Psoas muscle (tissue), 8 donors: Measurements from ENCODE around the gene GSE1. TPM values are rescaled to one million over a fixed set of nuclear protein-coding genes. Genes with fewer than 3 reads are reported as not detected.

Experiments used
- ATAC-seq, 4 donors: fragments of 200-7000 bp; cut with Tn5 transposase; one replicate each; pipeline ENCODE4 v1.9.1; 2020; ENCODE audit warnings: moderate library complexity in 3 of 4, mild to moderate bottlenecking in 2 of 4
- DNase-seq, 2 donors: peaks; one replicate each; pipeline ENCODE4 v3.0.0-alpha.2; 2020
- H3K27ac ChIP-seq: fragments of 200-600 bp; one replicate; pipeline ENCODE4 v1.8.0; 2022
- H3K27me3 ChIP-seq, 3 donors: fragments of 200-600 bp in 1 of 3; one replicate each; pipeline versions ENCODE4 v1.6.1 to v1.8.0; 2013 to 2022; ENCODE audit warnings: low read length in 2 of 3, mild to moderate bottlenecking in 2 of 3, moderate library complexity in 1 of 3; ENCODE audit not compliant: insufficient read depth in 3 of 3
- H3K36me3 ChIP-seq, 2 donors: fragments of 200-600 bp in 1 of 2; one replicate each; pipeline versions ENCODE4 v1.6.1 to v1.8.0; 2013 to 2022; ENCODE audit warnings: low read depth in 1 of 2, mild to moderate bottlenecking in 1 of 2, moderate library complexity in 1 of 2; ENCODE audit not compliant: insufficient read depth in 1 of 2
- H3K4me1 ChIP-seq: fragments of 200-600 bp; one replicate; pipeline ENCODE4 v1.8.0; 2022
- H3K4me3 ChIP-seq: fragments of 200-600 bp; one replicate; pipeline ENCODE4 v1.8.0; 2022; ENCODE audit warnings: mild to moderate bottlenecking
- H3K9me3 ChIP-seq: fragments of 200-600 bp; one replicate; pipeline ENCODE4 v1.8.0; 2022
- CTCF ChIP-seq: fragments of 200-600 bp; IDR thresholded peaks from one replicate; pipeline ENCODE4 v1.8.0; 2022; ENCODE audit warnings: antibody characterized with exemption
- WGBS, 3 donors: extraction: QIAGEN DNeasy Blood & Tissue Kit; methylation state at CpG; one replicate each; pipeline versions ENCODE4 v1.1.6 to v1.1.7; 2013; 5-methylcytosine and 5-hydroxymethylcytosine counted together
- intact Hi-C, 2 donors: fragments of 100-400 bp; cut with DNase I; formaldehyde crosslinking; loops; one replicate each; pipeline versions ENCODE4 v1.11.0 to v1.14.2; 2022
- polyA plus RNA-seq, 3 donors: library from polyadenylated mRNA; stranded (reverse); fragments of 200-250 nt; gene quantifications; one replicate each; pipeline ENCODE4 v1.2.3, GENCODE V29; 2013
- total RNA-seq, 4 donors: library from RNA; stranded (reverse); fragmentation: NEBNext Ultra II Directional in 2 of 4; extraction: Animal tissue kit (Norgen Biotek cat#: 25700) in 2 of 4; gene quantifications; one replicate each; pipeline versions ENCODE4 v1.2.1 to v1.2.4, GENCODE V29; 2021 to 2023
- donor health status: healthy with polysubstance abuse.
- donor health status: DM: no; HTN: no; CAD: no; lungs with moderate emphysema.
- donor health status: Bipolar disorder and iron deficiency.
- donor health status: healthy.
- donor health status: DM: yes; HTN: yes; CAD: no.
- donor health status: DM: no; HTN: no; CAD: no.
- donor health status: DM: no; HTN: no; CAD: no.
- donor health status: DM: yes; HTN: yes; CAD: no.

GSE1 gene
- total and polyA plus RNA-seq, 7 donors, result 10.8 to 90.5 (median 47.0) TPM

GRCh38 chr16:85637808-85638647 lies 24.9 kb downstream of the GSE1 start:
- TF ChIP-seq CTCF, result no peak
- Histone ChIP-seq H3K27ac (peak overlapping the region; percentile 77), H3K36me3 (peaks cover 0 to 7% of the 10 kb centered on the region in 2 donors), H3K4me3 (no peak overlapping the region), H3K9me3 (no peaks in the 10 kb centered on the region), H3K4me1 (peaks cover 56% of the 10 kb centered on the region), H3K27me3 (no peaks in the 10 kb centered on the region)
- DNase-seq (no peak), ATAC-seq (no peak)
- intact Hi-C loops, result no loop called here
- WGBS, 3 donors, result 80 to 88% (median 87%) methylated on average over 37 of the region's 37 CpGs

GRCh38 chr16:85638695-85639409 lies 25.7 kb downstream of the GSE1 start:
- no peaks in the 10 kb centered on the region for H3K9me3 ChIP-seq
- H3K27ac ChIP-seq, result peak overlapping the region; percentile 77
- no peak for TF ChIP-seq CTCF
- intact Hi-C loops, result no loop called here
- peaks cover 56% of the 10 kb centered on the region for H3K4me1 ChIP-seq
- 79 to 85% (median 82%) methylated on average over 19 to 26 of the region's 26 CpGs for WGBS, 3 donors
- ATAC-seq, result peak in 3 of 4 donors; percentile 0 to 5 (median 2)
- peaks cover 0 to 5% of the 10 kb centered on the region in 2 donors for H3K36me3 ChIP-seq
- H3K27me3 ChIP-seq, result no peaks in the 10 kb centered on the region
- H3K4me3 ChIP-seq, result peak overlapping the region; percentile 11
- no peak for DNase-seq

- no peak for TF ChIP-seq CTCF
- Histone ChIP-seq H3K36me3 (no peaks in the 10 kb centered on the region), H3K4me1 (peaks cover 56% of the 10 kb centered on the region), H3K4me3 (peak overlapping the region; percentile 45), H3K9me3 (no peaks in the 10 kb centered on the region), H3K27me3 (no peaks in the 10 kb centered on the region), H3K27ac (peak overlapping the region; percentile 77)
- peak; percentile 82 to 86 (median 84) for ATAC-seq
- WGBS, 3 donors, result 33 to 52% (median 46%) methylated on average over 30 to 35 of the region's 35 CpGs
- intact Hi-C loops, result no loop called here
- DNase-seq, result peak; percentile 82 to 93
Measured at GRCh38 chr16:85639529-85640253, 26.6 kb downstream of the GSE1 start.

GRCh38 chr16:85640254-85640558 lies 27.1 kb downstream of the GSE1 start:
- no peak for TF ChIP-seq CTCF
- WGBS, 3 donors, result 62 to 96% (median 68%) methylated on average over 10 to 13 of the region's 13 CpGs
- H3K9me3 ChIP-seq, result no peaks in the 10 kb centered on the region
- peak overlapping the region; percentile 45 for H3K4me3 ChIP-seq
- peaks cover 0 to under 1% of the 10 kb centered on the region in 2 donors for H3K36me3 ChIP-seq
- H3K4me1 ChIP-seq, result peaks cover 56% of the 10 kb centered on the region
- H3K27me3 ChIP-seq, result no peaks in the 10 kb centered on the region
- intact Hi-C loops, result no loop called here
- ATAC-seq (peak in 2 of 4 donors; percentile 2 to 4), DNase-seq (no peak)
- H3K27ac ChIP-seq, result peak overlapping the region; percentile 77
